Measurements from ENCODE around the gene LDLRAP1. TPM values are rescaled to one million over a fixed set of nuclear protein-coding genes. Genes with fewer than 3 reads are reported as not detected.

Gene LDLRAP1
- total and polyA plus RNA-seq, 9 of the 15 experiments (the other 6 are each of a cell fraction or from before 2014, with no cell fraction given), result 0.56 to 29.6 (median 16.2) TPM

DNA sequence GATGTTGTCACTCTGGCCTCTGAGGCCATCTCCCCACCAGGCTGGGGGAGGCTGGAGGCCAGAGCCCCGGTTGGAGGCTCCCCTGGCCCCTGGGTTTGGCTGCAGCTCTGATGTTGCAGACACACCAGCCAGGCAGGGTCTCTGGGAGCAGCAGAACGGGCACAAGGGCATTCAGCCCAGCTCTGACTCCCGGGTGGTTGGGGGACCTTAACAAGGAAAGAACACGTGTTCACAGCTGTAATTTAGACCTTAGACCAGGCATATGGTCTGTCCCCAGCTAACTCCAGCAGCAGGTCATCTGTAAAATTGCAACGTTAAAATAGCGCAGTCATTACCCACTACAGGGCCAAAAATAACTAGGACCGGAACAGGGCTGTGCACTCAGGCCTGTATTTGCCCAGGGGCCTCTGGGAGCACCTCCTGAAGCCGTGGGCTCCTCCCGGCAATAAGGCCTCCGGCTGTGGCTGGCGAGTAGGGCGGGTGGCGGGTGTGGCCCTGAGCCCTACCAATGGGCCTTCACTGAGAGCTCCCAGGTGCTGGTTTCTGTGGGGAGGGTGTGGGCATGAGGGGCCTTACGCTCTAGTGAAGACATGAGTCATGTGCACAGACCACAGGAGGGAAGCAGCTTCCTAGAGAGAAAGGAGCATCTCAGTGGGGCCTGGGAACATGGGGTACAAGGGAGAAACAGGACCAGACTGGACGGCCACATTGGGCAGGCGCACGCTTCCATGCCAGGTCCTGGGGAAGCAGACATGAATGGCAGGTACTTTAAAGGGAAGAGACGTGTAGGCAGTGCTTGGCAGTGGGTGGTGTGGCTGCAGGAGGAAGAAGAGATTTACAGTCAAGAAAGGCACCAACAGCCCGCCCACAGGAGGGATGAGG is 6.1 kb downstream of the LDLRAP1 start (continued):
- TF ChIP-seq BRF1 (IDR thresholded peaks at IDR 0.05; ENCODE audit: borderline replicate concordance, extremely low read depth, insufficient read length), result no peak
- no peak for TF ChIP-seq TCFL5 (CRISPR knock-in tag; conservative IDR thresholded peaks at IDR 0.05)
- no peak for TF ChIP-seq POLR2AphosphoS2 (IDR thresholded peaks at IDR 0.05; ENCODE audit: low read length)
- TF ChIP-seq ZBTB1 (CRISPR knock-in tag; IDR thresholded peaks at IDR 0.05; ENCODE audit: borderline replicate concordance, low read depth), result no peak; the same call in 1 of the 2 replicates
- peak; percentile 67 for TF ChIP-seq RBBP5 (IDR thresholded peaks at IDR 0.05; ENCODE audit: borderline replicate concordance, insufficient read depth, low read length, poor library complexity, severe bottlenecking)
- no peak for TF ChIP-seq ILK (tag; IDR thresholded peaks at IDR 0.05; ENCODE audit: borderline replicate concordance, low read depth)
- no peak for TF ChIP-seq MTA2 (IDR thresholded peaks at IDR 0.05; ENCODE audit: low read depth)
- TF ChIP-seq PHB2 (IDR thresholded peaks at IDR 0.05; ENCODE audit: low read depth), result no peak
- no peak for TF ChIP-seq ELK3 (CRISPR knock-in tag; IDR thresholded peaks at IDR 0.05)
- no peak for TF ChIP-seq CHD4 (IDR thresholded peaks at IDR 0.05; ENCODE audit: insufficient read depth, insufficient replicate concordance, low read depth, low read length, poor library complexity, severe bottlenecking)
- TF ChIP-seq ZNF778 (CRISPR knock-in tag; IDR thresholded peaks at IDR 0.05), result no peak
- TF ChIP-seq ZNF3 (CRISPR knock-in tag; IDR thresholded peaks at IDR 0.05), result no peak
- TF ChIP-seq NUFIP1 (IDR thresholded peaks at IDR 0.05; ENCODE audit: partially characterized antibody), result no peak
- TF ChIP-seq ZFX (CRISPR knock-in tag; IDR thresholded peaks at IDR 0.05), result peak; percentile 84
- no peak for TF ChIP-seq NR2C1 (IDR thresholded peaks at IDR 0.05)
- peak; percentile 15; the same call in 1 of the 2 replicates for TF ChIP-seq NR2C1 (tag; IDR thresholded peaks at IDR 0.05)
- no peak for TF ChIP-seq FOXJ3 (CRISPR knock-in tag; IDR thresholded peaks at IDR 0.05)
- TF ChIP-seq, protein P1, sequence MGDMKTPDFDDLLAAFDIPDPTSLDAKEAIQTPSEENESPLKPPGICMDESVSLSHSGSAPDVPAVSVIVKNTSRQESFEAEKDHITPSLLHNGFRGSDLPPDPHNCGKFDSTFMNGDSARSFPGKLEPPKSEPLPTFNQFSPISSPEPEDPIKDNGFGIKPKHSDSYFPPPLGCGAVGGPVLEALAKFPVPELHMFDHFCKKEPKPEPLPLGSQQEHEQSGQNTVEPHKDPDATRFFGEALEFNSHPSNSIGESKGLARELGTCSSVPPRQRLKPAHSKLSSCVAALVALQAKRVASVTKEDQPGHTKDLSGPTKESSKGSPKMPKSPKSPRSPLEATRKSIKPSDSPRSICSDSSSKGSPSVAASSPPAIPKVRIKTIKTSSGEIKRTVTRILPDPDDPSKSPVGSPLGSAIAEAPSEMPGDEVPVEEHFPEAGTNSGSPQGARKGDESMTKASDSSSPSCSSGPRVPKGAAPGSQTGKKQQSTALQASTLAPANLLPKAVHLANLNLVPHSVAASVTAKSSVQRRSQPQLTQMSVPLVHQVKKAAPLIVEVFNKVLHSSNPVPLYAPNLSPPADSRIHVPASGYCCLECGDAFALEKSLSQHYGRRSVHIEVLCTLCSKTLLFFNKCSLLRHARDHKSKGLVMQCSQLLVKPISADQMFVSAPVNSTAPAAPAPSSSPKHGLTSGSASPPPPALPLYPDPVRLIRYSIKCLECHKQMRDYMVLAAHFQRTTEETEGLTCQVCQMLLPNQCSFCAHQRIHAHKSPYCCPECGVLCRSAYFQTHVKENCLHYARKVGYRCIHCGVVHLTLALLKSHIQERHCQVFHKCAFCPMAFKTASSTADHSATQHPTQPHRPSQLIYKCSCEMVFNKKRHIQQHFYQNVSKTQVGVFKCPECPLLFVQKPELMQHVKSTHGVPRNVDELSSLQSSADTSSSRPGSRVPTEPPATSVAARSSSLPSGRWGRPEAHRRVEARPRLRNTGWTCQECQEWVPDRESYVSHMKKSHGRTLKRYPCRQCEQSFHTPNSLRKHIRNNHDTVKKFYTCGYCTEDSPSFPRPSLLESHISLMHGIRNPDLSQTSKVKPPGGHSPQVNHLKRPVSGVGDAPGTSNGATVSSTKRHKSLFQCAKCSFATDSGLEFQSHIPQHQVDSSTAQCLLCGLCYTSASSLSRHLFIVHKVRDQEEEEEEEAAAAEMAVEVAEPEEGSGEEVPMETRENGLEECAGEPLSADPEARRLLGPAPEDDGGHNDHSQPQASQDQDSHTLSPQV (IDR thresholded peaks at IDR 0.05), result peak; percentile 94
- peak; percentile 50; the same call in 1 of the 2 replicates for TF ChIP-seq HNRNPL (IDR thresholded peaks at IDR 0.05; ENCODE audit: low read depth, low read length)
- no peak for TF ChIP-seq RB1 (IDR thresholded peaks at IDR 0.05; ENCODE audit: low read depth)
- no peak for TF ChIP-seq SMAD3 (CRISPR knock-in tag; conservative IDR thresholded peaks at IDR 0.05)
- TF ChIP-seq HCFC1 (IDR thresholded peaks at IDR 0.05; ENCODE audit: low read depth, low read length), result 0 out of 2 replicates have a peak, but pooled peaks have one; percentile 10
- no peak for TF ChIP-seq ZNF274 (IDR thresholded peaks at IDR 0.05; ENCODE audit: borderline replicate concordance, low read depth, low read length)
- TF ChIP-seq CBX1 (IDR thresholded peaks at IDR 0.05; ENCODE audit: low read depth), result peak; percentile 78; the same call in 1 of the 2 replicates

All from K562 (cell line).